Ishikawa (cell line): Measurements from ENCODE around the gene ZBTB8A.

Source experiments
- CEBPB ChIP-seq: IDR thresholded peaks from 2 replicates; pipeline ENCODE4 v1.6.1; 2012
- CREB1 ChIP-seq: IDR thresholded peaks from 2 replicates; pipeline ENCODE4 v1.6.1; 2012; ENCODE audit warnings: low read depth
- EGR1 ChIP-seq: IDR thresholded peaks from 2 replicates; pipeline ENCODE4 v1.6.1; 2012
- EP300 ChIP-seq: IDR thresholded peaks from 2 replicates; pipeline ENCODE4 v1.6.1; 2012; ENCODE audit warnings: borderline replicate concordance
- FOXM1 ChIP-seq: IDR thresholded peaks from 2 replicates; pipeline ENCODE4 v1.6.1; 2012; ENCODE audit warnings: low read depth, borderline replicate concordance
- MAX ChIP-seq: IDR thresholded peaks from 2 replicates; pipeline ENCODE4 v1.6.1; 2012
- NFIC ChIP-seq: IDR thresholded peaks from 2 replicates; pipeline ENCODE4 v1.6.1; 2012
- RAD21 ChIP-seq: IDR thresholded peaks from 2 replicates; pipeline ENCODE4 v1.6.1; 2012; ENCODE audit warnings: low read depth
- REST ChIP-seq: IDR thresholded peaks from 2 replicates; pipeline ENCODE4 v1.6.1; 2012; ENCODE audit warnings: low read depth, mild to moderate bottlenecking
- TAF1 ChIP-seq: IDR thresholded peaks from 2 replicates; pipeline ENCODE4 v1.6.1; 2012; ENCODE audit warnings: low read depth, mild to moderate bottlenecking
- TCF12 ChIP-seq: IDR thresholded peaks from 2 replicates; pipeline ENCODE4 v1.6.1; 2012; ENCODE audit warnings: low read depth
- TEAD4 ChIP-seq: IDR thresholded peaks from 2 replicates; pipeline ENCODE4 v1.6.1; 2012
- YY1 ChIP-seq: IDR thresholded peaks from 2 replicates; pipeline ENCODE4 v1.6.1; 2012; ENCODE audit warnings: low read depth
- ZBTB7A ChIP-seq: IDR thresholded peaks from 2 replicates; pipeline ENCODE4 v1.6.1; 2012; ENCODE audit warnings: low read depth
- TF ChIP-seq, protein P1 (sequence below): IDR thresholded peaks from 2 replicates; pipeline ENCODE4 v1.6.1; 2012

Gene ZBTB8A

GRCh38 chr1:32626176-32626575 is 86.9 kb downstream of the ZBTB8A start:
- TF ChIP-seq CEBPB (no peak), TEAD4 (no peak), CREB1 (no peak), TCF12 (no peak), FOXM1 (no peak), REST (no peak), YY1 (no peak), RAD21 (no peak), EGR1 (no peak), MAX (no peak), TAF1 (no peak), ZBTB7A (no peak), EP300 (no peak), NFIC (no peak)
- TF ChIP-seq, protein P1, sequence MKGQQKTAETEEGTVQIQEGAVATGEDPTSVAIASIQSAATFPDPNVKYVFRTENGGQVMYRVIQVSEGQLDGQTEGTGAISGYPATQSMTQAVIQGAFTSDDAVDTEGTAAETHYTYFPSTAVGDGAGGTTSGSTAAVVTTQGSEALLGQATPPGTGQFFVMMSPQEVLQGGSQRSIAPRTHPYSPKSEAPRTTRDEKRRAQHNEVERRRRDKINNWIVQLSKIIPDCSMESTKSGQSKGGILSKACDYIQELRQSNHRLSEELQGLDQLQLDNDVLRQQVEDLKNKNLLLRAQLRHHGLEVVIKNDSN: no peak

- TF ChIP-seq REST: no peak
- no peak for TF ChIP-seq YY1
- no peak for TF ChIP-seq EP300
Measured at GRCh38 chr1:32627596-32628162, 88.5 kb downstream of the ZBTB8A start.

- no peak for TF ChIP-seq CREB1
- TF ChIP-seq REST: no peak
- TF ChIP-seq, protein P1: no peak
- no peak for TF ChIP-seq EP300
- no peak for TF ChIP-seq RAD21
- no peak for TF ChIP-seq CEBPB
- no peak for TF ChIP-seq YY1
- no peak for TF ChIP-seq MAX
- TF ChIP-seq TCF12: no peak
- no peak for TF ChIP-seq EGR1
- TF ChIP-seq TEAD4: no peak
- TF ChIP-seq ZBTB7A: no peak
- no peak for TF ChIP-seq NFIC
- TF ChIP-seq FOXM1: no peak
- no peak for TF ChIP-seq TAF1
Measured at GRCh38 chr1:32632829-32633228, 93.6 kb downstream of the ZBTB8A start.

GRCh38 chr1:32635508-32636277 is 96.5 kb downstream of the ZBTB8A start:
- no peak for TF ChIP-seq TCF12
- no peak for TF ChIP-seq REST
- TF ChIP-seq RAD21: no peak
- TF ChIP-seq YY1: no peak
- TF ChIP-seq NFIC: no peak
- no peak for TF ChIP-seq EP300
- TF ChIP-seq TEAD4: no peak
- TF ChIP-seq ZBTB7A: no peak
- TF ChIP-seq MAX: no peak
